H4 (cell line): ENCODE measurements around the gene C10orf67. TPM values are rescaled to one million over a fixed set of nuclear protein-coding genes. Genes with fewer than 3 reads are reported as not detected.
A peak's percentile ranks its signal among the peaks of the same experiment; 100 is the strongest.
"Not testable (repeated sequence)": the region's sequence is repeated elsewhere in the genome, so short reads cannot be mapped to it uniquely, and the experiment has no call there.

Experiments
- DNase-seq: peaks from one replicate; pipeline ENCODE4 v3.0.0-alpha.2; 2015; ENCODE audit warnings: low spot score
- total RNA-seq: library from RNA; depleted of rRNA; stranded (reverse); fragments of >200 nt; shearing (Covaris generic); gene quantifications from 2 replicates; pipeline ENCODE4 v1.2.3, GENCODE V29; 2014; rRNA removed

Gene C10orf67
- not detected in 2 replicates for total RNA-seq

GRCh38 chr10:23344241-23344841 is at the start of gene C10orf67:
Gene C10orf67, minus strand, starts transcription at chr10:23344797. Its CDS starts 23 bp downstream, at chr10:23344774.
- DNase-seq, result no peak

GRCh38 chr10:23391821-23392220 is 47.2 kb upstream of the C10orf67 start:
- no peak for DNase-seq

- DNase-seq, result no peak
These were observed 46.2 kb upstream of the C10orf67 start for GRCh38 chr10:23390809-23391208.

GRCh38 chr10:23390408-23390807 is 45.8 kb upstream of the C10orf67 start:
- DNase-seq, result not testable (repeated sequence)

GRCh38 chr10:23387516-23387915 is 42.9 kb upstream of the C10orf67 start:
- DNase-seq, result not testable (repeated sequence)

GRCh38 chr10:23386052-23386451 is 41.5 kb upstream of the C10orf67 start:
- DNase-seq, result no peak

- DNase-seq, result no peak
These were observed 39.8 kb upstream of the C10orf67 start for GRCh38 chr10:23384364-23384763.

- DNase-seq, result no peak
These were observed 39.0 kb upstream of the C10orf67 start for GRCh38 chr10:23383637-23384036.

GRCh38 chr10:23381298-23382040 is 36.9 kb upstream of the C10orf67 start:
- no peak for DNase-seq

GRCh38 chr10:23379686-23380085 is 35.1 kb upstream of the C10orf67 start:
- no peak for DNase-seq

GRCh38 chr10:23376229-23376655 is 31.6 kb upstream of the C10orf67 start:
- no peak for DNase-seq

- DNase-seq, result no peak
These were observed 30.8 kb upstream of the C10orf67 start for GRCh38 chr10:23375366-23375765.

GRCh38 chr10:23373156-23373555 is 28.6 kb upstream of the C10orf67 start:
- DNase-seq, result no peak

- no peak for DNase-seq
These were observed 26.5 kb upstream of the C10orf67 start for GRCh38 chr10:23371073-23371472.

- peak; percentile 4 for DNase-seq
These were observed 25.5 kb upstream of the C10orf67 start for GRCh38 chr10:23370106-23370505.

GRCh38 chr10:23368816-23369640 is 24.4 kb upstream of the C10orf67 start:
- peak; percentile 11 for DNase-seq

GRCh38 chr10:23367896-23368595 is 23.4 kb upstream of the C10orf67 start:
- no peak for DNase-seq

- not testable (repeated sequence) for DNase-seq
These were observed 20.9 kb upstream of the C10orf67 start for GRCh38 chr10:23365417-23366030.

- DNase-seq, result no peak
These were observed 19.8 kb upstream of the C10orf67 start for GRCh38 chr10:23364378-23364777.

GRCh38 chr10:23363793-23364135 is 19.2 kb upstream of the C10orf67 start:
- no peak for DNase-seq
